IPS-NIHi7 (cell line): Measurements from ENCODE around the gene OSTF1.

Experiments
- DNase-seq: peaks from one replicate; pipeline ENCODE4 v3.0.0; 2012; ENCODE audit warnings: mixed read lengths; ENCODE audit errors: extremely low spot score

Gene OSTF1

DNA sequence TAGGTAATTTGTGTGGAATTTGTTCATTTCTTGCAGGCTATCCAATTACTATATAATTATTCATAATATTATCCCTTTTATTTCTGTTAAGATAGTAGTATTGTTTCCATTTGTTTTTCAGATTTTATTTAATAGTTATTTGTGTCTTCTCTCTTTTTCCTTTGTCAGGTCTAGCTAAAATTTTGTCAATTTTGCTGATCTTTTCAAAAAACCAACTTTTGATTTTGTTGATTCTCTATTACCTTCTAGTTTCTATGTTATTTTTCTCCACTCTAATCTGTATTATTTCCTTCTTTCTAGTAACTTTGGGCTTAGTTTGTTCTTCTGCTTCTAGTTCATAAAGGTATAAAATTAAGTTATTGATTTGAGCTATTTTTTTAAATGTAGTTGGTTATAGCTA is 76.3 kb downstream of the OSTF1 start:
- DNase-seq = no peak

DNA sequence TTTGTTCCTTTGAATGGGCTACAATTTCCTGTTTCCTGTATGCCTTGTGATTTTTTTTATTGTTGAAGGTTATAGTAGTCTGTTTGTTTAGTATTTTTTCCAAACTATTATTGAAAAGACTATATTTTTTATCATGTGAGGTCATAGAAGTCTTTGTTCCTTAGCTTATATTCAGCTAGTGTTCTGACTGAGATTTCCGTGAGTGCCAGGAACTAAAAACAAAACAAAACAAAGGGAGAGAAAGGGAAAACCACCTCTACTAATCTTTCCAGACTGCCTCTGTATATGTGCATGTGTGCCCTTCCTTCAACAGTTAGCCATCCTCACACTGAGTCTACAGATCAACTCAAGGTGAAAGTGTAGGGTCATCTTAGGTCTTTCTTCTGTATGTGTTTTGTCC is 79.0 kb downstream of the OSTF1 start:
- DNase-seq = no peak

DNA sequence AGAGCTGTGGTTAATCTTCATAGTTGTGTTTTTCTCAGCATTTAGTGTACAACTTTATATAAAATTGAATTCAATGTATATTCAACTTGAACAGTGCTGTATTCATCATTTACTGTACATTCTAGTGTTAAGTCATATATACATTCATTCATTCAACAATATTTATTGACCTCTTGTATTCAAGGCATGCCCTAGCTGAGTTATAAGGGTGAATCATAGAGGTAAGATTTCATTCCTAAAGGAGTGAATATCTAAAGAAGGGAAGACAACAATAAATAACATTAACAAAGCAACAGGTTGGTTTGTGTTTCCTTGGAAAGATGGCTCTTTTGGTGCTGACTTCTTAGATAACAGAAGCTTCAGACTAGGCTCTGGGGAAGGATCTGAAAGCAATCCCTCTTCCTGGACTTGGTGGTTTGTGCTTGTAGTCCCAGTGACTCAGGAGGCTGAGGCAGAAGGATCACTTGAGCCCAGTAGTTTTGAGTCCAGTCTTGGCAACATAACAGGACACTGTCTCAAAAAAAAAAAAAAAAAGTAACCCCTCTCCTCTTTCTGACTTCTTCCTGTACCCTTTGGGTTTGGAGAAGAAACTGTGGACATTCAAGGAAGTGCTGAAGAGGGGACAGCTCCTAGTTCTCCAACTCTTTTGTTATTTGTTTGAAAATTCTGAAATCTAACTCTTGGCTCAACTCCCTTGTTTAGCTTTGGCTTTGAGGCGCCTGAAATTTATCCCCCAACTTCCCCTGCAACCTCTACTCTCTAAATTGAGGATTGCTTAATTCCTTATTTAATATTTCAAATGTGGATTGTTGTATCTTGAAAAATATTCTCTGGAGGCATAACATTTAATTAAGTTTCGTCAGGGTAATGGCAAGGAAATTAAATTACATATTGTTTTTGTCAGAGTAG is 80.2 kb downstream of the OSTF1 start:
- DNase-seq = no peak

DNA sequence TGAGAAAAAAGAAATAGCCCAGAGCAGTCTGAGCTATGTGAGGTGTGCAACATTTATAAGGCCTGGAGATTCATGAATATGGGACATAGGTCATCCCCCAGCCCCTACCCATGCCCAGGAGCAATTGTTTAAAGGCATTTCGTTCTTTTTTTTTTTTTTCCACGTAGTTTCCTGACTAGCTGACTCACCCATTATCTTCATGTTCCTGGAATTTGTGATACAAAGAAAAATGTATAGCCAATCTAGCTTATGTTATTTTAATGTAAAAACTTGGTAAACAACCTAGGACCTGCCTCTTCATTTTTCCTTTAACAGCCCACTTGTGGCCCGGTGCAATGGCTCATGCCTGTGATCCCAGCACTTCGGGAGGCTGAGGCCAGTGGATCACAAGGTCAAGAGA is 81.3 kb downstream of the OSTF1 start:
- no peak for DNase-seq

DNA sequence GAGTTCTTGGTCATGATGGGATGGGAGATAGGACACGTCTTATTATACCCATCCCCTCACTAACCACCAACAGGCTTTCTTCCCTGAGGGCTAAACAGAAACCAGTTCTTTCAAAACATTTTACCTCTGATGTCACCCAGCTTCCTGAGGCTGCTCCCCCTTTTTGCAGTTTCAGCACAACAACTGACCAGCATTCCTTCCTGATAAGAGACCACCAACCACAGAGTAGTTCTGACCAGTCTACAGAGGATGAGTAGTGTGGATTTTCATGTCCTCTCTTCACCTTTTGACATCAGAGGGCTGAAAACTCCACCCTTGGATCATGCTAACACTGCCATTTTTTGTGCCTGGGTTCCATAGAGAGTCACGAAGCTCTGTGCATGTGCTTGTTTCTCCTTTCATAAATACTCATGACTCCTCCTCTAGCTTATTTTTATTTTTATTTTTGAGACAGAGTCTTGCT is 82.6 kb downstream of the OSTF1 start:
- no peak for DNase-seq

DNA sequence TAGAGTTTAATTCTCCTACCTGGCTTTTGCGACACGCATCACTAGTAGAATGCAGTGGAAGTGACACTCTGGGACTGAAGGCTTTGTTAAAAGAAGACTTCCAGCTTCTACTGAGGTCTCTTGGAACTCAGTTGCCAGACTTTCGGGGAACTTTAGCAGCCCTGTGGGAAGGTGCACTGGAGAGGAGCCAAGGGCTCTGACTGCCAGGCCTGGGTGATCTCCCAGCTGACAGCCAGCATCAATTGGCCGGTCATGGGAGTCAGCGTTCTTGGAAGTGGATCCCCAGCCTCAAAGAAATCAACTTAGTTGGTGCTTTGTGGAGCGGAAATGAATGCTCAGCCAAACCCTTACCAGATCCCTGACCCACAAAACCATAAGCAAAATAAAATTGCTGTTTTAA is 87.1 kb downstream of the OSTF1 start:
- no peak for DNase-seq

DNA sequence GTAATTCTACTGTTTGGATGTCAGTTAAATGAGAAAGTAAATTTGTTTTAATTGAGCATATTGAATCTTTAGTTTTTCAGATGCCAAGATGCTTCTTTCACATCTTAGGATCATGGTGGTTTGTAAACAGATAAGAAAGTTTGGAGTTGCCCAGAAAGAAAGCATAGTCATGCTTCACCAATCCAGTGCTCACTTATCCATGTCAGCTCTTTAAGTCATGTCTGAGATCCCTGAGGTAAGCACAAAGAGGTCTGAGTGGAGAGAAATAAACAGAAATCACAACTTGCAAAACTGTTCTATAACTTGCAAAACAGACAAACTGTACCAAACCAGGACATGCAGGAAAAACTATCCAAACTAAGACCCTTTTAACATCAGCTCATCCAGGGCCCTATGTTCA is 87.7 kb downstream of the OSTF1 start:
- no peak for DNase-seq

DNA sequence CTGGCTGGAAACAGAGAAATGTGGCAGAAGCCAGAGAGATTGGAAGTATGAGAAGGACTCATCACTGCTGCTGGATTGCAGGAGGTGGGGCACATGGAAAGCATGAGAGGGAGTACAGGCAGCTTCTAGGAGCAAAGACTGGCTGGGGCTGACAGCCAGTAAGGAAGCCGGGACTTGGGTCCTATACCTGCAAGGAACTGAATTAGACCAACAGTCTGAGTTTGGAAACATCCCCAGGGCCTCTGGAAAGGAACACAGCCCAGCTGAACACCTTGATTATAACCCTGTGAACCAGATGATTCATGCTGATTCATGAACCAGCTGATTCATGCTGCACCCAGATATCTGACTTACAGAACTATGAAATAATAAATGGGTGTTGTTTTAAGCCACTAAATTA is 93.4 kb downstream of the OSTF1 start:
- no peak for DNase-seq

DNA sequence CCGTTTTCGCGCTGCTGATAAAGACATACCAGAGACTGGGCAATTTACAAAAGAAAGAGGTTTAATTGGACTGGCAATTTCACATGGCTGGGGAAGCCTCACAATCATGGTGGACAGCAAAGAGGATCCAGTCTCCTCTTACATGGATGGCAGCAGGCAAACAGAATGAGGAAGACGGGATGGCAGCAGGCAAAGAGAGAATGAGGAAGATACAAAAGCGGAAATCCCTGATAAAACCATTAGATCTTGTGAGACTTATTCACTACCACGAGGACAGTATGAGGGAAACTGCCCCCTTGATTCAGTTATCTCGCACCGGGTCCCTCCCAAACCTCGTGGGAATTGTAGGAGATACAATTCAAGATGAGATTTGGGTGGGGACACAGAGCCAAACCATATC is 95.0 kb downstream of the OSTF1 start:
- no peak for DNase-seq

DNA sequence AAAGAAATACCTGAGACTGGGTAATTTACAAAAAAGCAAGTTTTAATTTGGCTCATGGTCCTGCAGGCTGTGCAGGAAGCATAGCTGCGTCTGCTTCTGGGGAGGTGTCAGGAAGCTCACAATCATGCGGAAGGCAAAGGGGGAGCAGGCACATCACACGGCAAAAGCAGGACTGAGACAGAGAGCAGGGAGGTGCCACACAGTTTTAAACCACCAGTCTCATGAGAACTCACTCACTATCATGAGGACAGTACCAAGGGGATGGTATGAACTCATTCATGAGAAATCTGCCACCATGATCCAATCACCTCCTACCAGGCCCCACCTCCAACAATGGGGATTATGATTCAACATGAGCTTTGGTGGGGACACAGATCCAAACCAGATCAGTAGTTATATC is 96.2 kb downstream of the OSTF1 start:
- DNase-seq = no peak

DNA sequence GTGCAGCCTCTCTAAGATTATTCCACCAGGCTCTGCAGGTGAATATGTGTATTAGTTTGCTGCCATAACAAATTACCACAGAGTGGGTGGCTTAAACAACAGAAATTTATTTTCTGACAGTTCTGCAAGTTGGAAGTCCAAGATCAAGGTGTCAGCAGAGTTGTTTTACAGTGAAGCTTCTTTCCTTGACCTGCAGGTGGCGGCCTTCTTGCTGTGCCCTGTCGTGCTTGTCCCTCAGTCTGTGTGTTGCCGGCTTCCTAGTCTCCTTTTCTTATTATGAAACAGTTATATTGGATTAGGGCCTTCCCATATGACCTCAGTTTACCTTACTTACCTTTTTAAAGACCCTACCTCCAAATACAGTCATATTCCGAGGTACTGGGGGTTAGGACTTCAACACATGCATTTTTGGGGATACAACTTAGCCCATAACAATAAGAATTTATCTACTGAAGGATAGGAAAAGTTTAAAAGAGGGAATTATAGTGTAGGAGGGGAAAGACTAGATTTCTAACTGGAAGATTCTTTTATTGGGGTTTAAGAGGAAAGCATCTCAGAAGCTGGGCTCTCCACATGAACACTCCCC is 97.4 kb downstream of the OSTF1 start:
- DNase-seq = peak; percentile 65

DNA sequence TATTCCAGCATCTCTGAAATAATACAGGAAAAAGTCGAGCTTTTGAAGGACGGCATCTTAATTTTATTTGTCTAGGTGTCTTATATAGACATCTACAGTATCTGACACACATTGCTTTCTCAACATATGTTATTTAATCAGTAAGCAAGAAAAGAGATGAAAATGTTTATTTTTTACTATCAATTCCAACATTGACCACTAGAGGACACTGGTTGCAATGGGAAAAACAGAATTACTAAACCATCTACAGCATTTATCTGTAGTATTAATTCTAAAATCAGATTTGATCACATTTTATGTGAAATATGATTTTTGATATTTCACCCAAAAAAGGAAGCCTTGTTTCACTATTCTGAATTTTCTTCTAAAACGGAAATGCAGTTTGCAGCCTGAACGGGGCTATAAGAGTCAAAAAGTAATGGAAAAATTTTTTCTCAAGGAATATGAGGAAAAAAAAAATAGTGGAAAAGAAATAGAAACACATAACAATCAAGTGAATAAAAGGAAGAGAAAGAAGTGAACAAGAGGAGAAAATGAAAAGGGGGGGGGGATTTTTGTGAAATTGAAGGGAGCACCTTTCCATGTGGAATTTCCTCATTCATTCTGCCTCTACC is 98.6 kb downstream of the OSTF1 start:
- DNase-seq = no peak

DNA sequence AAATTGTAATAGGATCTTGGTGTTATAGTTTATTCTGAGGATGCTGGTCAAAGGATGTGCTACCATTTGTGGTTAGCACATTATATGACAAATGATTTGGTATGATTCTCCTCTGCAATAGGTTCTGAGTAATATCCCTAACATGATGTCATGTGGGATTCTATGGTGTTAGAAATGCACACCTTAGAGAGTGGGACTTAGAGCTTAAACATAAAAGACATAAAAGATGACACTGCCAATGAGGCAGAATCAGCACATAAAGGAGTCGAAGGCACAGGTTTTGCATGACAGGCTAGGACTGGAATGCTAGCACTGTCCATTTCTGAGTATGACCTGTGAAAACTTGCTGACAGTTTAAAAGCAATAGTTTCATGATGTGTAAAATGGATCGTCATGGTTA is 100.4 kb downstream of the OSTF1 start:
- no peak for DNase-seq

DNA sequence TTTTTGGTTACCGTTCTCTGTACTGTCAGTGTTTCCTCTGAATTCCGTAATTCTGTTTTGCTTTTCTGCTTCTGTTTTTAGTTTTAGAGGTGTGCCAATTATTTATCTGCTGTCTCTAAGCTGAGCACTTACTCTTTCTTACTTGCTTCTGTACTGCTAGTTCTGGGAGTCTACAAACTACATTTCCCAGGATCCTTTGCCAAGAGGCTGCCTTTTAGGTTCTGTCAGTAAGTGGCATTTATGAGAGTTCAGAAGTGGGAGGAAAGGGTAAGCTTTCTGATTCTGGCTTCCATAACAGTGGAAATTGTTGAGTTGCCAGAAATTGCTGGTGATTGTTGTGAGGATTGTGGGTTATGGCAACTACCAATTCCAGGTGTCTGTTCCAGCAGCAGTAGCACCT is 102.4 kb downstream of the OSTF1 start:
- no peak for DNase-seq
